Measurements from ENCODE around the gene TCEAL2. TPM values are rescaled to one million over a fixed set of nuclear protein-coding genes. Genes with fewer than 3 reads are reported as not detected.
"Not testable (repeated sequence)": the region's sequence is repeated elsewhere in the genome, so short reads cannot be mapped to it uniquely, and the experiment has no call there.

The TCEAL2 gene
- total RNA-seq (2.6 TPM), polyA plus RNA-seq (ENCODE audit: insufficient read depth, low read depth, low replicate concordance) (47.2 TPM)
- long read RNA-seq, donor 1, transcript TCEAL2-202 (3 exons, 1,100 nt) = major isoform, 7 of 8 reads
- long read RNA-seq, donor 1, partial matches to known transcripts = 0 of 8 reads
- long read RNA-seq, donor 1, other reads (novel, unspliced or antisense) = 0 of 8 reads
- long read RNA-seq, donor 2, partial matches to known transcripts = 0 of 4 reads
- long read RNA-seq, donor 2, other reads (novel, unspliced or antisense) = 0 of 4 reads
- long read RNA-seq, donor 3, partial matches to known transcripts = 7 of 10 reads
- long read RNA-seq, donor 3, other reads (novel, unspliced or antisense) = 0 of 10 reads
- long read RNA-seq, donor 4, transcript TCEAL2-202 (3 exons, 1,100 nt) = major isoform, 9 of 9 reads
- long read RNA-seq, donor 4, partial matches to known transcripts = 0 of 9 reads
- long read RNA-seq, donor 4, other reads (novel, unspliced or antisense) = 0 of 9 reads
- long read RNA-seq, donor 5, partial matches to known transcripts = 0 of 2 reads
- long read RNA-seq, donor 5, other reads (novel, unspliced or antisense) = 0 of 2 reads
- long read RNA-seq, donor 6, transcript TCEAL2-202 (3 exons, 1,100 nt) = major isoform, 8 of 8 reads
- long read RNA-seq, donor 6, partial matches to known transcripts = 0 of 8 reads
- long read RNA-seq, donor 6, other reads (novel, unspliced or antisense) = 0 of 8 reads
- long read RNA-seq, donor 7, partial matches to known transcripts = 0 of 3 reads
- long read RNA-seq, donor 7, other reads (novel, unspliced or antisense) = 3 of 3 reads
- long read RNA-seq, donor 8, partial matches to known transcripts = 0 of 5 reads
- long read RNA-seq, donor 8, other reads (novel, unspliced or antisense) = 0 of 5 reads
- long read RNA-seq, donor 9, transcript TCEAL2-202 (3 exons, 1,100 nt) = major isoform, 6 of 11 reads
- long read RNA-seq, donor 9, transcript TCEAL2-203 (2 exons, 855 nt) = minor isoform, 5 of 11 reads
- long read RNA-seq, donor 9, partial matches to known transcripts = 0 of 11 reads
- long read RNA-seq, donor 9, other reads (novel, unspliced or antisense) = 0 of 11 reads
- long read RNA-seq, donor 10, transcript TCEAL2-202 (3 exons, 1,100 nt) = major isoform, 6 of 7 reads
- long read RNA-seq, donor 10, partial matches to known transcripts = 0 of 7 reads
- long read RNA-seq, donor 10, other reads (novel, unspliced or antisense) = 0 of 7 reads

DNA sequence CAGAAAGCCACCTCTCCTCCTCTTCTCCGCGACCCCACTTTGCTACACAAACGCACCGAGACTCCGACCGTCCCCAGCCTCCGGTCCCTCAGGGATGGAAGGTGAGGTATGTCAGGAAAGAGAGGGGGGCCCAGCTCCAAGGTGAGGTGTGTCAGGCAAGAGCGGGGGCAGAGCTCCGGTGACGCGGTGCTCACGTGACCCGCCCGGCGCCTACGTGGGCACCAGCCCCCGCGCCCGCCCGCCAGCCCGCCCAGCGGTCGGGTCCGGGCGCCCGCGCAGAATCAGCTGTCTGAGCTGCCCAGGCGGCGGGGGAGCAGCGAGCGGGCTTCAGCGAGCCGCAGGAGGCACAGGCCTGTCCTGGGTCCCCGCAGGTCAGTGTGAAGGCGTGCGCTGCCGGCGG lies at the start of gene TCEAL2:
Gene TCEAL2, plus strand, starts transcription at position 244 of the 400 bp plus-strand sequence. CDS start 1,152 bp downstream, outside the sequence.
- H3K27me3 ChIP-seq (ENCODE audit: control insufficient read depth, insufficient read depth, low read length); H3K36me3 ChIP-seq (ENCODE audit: control insufficient read depth in 2 of 3, insufficient read depth in 3 of 3, low read length in 3 of 3); H3K4me1 ChIP-seq (ENCODE audit: control insufficient read depth in 2 of 3, insufficient read depth in 2 of 3, low read depth in 1 of 3, low read length in 3 of 3); H3K9ac ChIP-seq (ENCODE audit: low read length in 3 of 3); FAIRE-seq; H3K9me3 ChIP-seq (ENCODE audit: control insufficient read depth in 2 of 3, insufficient read depth in 1 of 3, low read length in 3 of 3); H3K27ac ChIP-seq (ENCODE audit: low read depth in 2 of 2, low read length in 2 of 2); intact Hi-C loops (cut with DNase I): not testable (repeated sequence)
- H3K4me3 ChIP-seq (ENCODE audit: low read length in 3 of 3) = peak within 1 kb of the TSS; percentile 41 to 45 (median 41)
- peak in 4 of 5 donors; percentile 39 to 59 (median 51) for DNase-seq

DNA sequence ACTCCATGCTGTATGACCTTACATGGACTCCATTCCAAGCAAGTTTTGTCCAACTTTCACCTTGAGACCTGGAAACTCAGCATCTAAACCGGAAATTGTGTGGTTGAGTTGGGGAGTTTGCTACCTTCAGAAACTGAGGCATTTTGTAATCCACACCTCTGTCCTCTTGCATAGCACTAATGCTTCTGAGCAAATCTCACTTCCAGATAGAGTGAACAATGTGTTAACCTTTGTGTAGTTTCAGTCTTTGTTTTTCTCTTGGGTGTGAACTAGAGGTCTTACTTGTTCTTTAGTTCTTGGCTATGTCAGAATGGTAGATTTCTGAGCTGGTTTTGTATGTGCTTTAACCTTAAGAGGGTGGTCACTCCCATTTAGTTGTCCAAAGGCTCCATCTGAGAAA lies 48.1 kb upstream of the TCEAL2 start:
- intact Hi-C loops (cut with DNase I) = no loop called here
- no peak overlapping the region for H3K27ac ChIP-seq (ENCODE audit: low read depth in 2 of 2, low read length in 2 of 2)
- H3K9me3 ChIP-seq (ENCODE audit: control insufficient read depth in 2 of 3, insufficient read depth in 1 of 3, low read length in 3 of 3) = no peaks in the 10 kb centered on the region
- TF ChIP-seq, protein P1, sequence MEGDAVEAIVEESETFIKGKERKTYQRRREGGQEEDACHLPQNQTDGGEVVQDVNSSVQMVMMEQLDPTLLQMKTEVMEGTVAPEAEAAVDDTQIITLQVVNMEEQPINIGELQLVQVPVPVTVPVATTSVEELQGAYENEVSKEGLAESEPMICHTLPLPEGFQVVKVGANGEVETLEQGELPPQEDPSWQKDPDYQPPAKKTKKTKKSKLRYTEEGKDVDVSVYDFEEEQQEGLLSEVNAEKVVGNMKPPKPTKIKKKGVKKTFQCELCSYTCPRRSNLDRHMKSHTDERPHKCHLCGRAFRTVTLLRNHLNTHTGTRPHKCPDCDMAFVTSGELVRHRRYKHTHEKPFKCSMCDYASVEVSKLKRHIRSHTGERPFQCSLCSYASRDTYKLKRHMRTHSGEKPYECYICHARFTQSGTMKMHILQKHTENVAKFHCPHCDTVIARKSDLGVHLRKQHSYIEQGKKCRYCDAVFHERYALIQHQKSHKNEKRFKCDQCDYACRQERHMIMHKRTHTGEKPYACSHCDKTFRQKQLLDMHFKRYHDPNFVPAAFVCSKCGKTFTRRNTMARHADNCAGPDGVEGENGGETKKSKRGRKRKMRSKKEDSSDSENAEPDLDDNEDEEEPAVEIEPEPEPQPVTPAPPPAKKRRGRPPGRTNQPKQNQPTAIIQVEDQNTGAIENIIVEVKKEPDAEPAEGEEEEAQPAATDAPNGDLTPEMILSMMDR (IDR thresholded peaks at IDR 0.05; ENCODE audit: borderline replicate concordance, extremely low read depth, insufficient read depth) = no peak
- no peak overlapping the region for H3K4me3 ChIP-seq (ENCODE audit: low read length in 3 of 3)
- H3K4me1 ChIP-seq (ENCODE audit: control insufficient read depth in 2 of 3, insufficient read depth in 2 of 3, low read depth in 1 of 3, low read length in 3 of 3) = no peaks in the 10 kb centered on the region
- no peak for FAIRE-seq
- H3K27me3 ChIP-seq (ENCODE audit: control insufficient read depth, insufficient read depth, low read length) = peaks cover 3% of the 10 kb centered on the region
- H3K36me3 ChIP-seq (ENCODE audit: control insufficient read depth in 2 of 3, insufficient read depth in 3 of 3, low read length in 3 of 3) = no peaks in the 10 kb centered on the region
- H3K9ac ChIP-seq (ENCODE audit: low read length in 3 of 3) = no peak overlapping the region
- no peak for DNase-seq

GRCh38 chrX:102085706-102086105 lies 39.8 kb upstream of the TCEAL2 start:
- no peak for FAIRE-seq
- TF ChIP-seq, protein P1 (IDR thresholded peaks at IDR 0.05; ENCODE audit: borderline replicate concordance, extremely low read depth, insufficient read depth) = no peak
- Histone ChIP-seq H3K27me3 (ENCODE audit: control insufficient read depth, insufficient read depth, low read length) (no peaks in the 10 kb centered on the region), H3K36me3 (ENCODE audit: control insufficient read depth in 2 of 3, insufficient read depth in 3 of 3, low read length in 3 of 3) (no peaks in the 10 kb centered on the region), H3K9ac (ENCODE audit: low read length in 3 of 3) (no peak overlapping the region), H3K9me3 (ENCODE audit: control insufficient read depth in 2 of 3, insufficient read depth in 1 of 3, low read length in 3 of 3) (no peaks in the 10 kb centered on the region), H3K4me1 (ENCODE audit: control insufficient read depth in 2 of 3, insufficient read depth in 2 of 3, low read depth in 1 of 3, low read length in 3 of 3) (no peaks in the 10 kb centered on the region), H3K27ac (ENCODE audit: low read depth in 2 of 2, low read length in 2 of 2) (no peak overlapping the region), H3K4me3 (ENCODE audit: low read length in 3 of 3) (no peak overlapping the region)
- DNase-seq = no peak
- intact Hi-C loops (cut with DNase I) = no loop called here

All from kidney (tissue), 22 donors.